OCI-LY3 (cell line): ENCODE results near the gene CDK17.

ENCODE experiments used
- EZH2phosphoT487 ChIP-seq: fragments of 200-600 bp; shearing (Covaris generic); IDR thresholded peaks from 2 replicates; pipeline ENCODE4 v1.6.1; 2018; ENCODE audit warnings: antibody characterized with exemption, mixed run types, low read depth
- TF ChIP-seq, protein P1 (sequence below): fragments of 200-600, 300-600 bp; sonication (generic); IDR thresholded peaks from 2 replicates; pipeline ENCODE4 v1.5.1; 2014; ENCODE audit warnings: antibody characterized with exemption, low read length, low read depth

DNA sequence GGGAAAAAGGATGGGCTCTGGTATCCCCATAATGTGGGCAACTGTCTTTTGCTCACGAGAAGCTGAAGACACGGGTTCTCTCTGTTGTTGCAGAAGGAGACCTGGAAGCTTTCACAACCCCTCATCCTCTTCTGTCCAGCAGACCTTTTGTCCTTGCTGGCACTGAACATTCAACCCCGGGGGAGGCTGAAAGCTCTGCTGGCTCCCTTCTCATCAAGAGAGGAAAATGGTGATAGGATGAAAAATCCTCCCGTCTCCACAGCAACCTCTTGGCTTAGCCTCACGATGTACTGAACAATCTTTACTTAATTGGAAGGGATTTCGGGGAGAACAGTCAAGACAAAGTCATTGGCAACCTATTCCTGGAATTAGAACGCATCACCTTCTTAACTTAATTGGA lies 167.1 kb downstream of the CDK17 start:
- TF ChIP-seq, protein P1, sequence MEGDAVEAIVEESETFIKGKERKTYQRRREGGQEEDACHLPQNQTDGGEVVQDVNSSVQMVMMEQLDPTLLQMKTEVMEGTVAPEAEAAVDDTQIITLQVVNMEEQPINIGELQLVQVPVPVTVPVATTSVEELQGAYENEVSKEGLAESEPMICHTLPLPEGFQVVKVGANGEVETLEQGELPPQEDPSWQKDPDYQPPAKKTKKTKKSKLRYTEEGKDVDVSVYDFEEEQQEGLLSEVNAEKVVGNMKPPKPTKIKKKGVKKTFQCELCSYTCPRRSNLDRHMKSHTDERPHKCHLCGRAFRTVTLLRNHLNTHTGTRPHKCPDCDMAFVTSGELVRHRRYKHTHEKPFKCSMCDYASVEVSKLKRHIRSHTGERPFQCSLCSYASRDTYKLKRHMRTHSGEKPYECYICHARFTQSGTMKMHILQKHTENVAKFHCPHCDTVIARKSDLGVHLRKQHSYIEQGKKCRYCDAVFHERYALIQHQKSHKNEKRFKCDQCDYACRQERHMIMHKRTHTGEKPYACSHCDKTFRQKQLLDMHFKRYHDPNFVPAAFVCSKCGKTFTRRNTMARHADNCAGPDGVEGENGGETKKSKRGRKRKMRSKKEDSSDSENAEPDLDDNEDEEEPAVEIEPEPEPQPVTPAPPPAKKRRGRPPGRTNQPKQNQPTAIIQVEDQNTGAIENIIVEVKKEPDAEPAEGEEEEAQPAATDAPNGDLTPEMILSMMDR, result no peak
- TF ChIP-seq EZH2phosphoT487, result no peak
